Uterus (tissue), 4 donors: ENCODE measurements around the gene RAI14. TPM values are rescaled to one million over a fixed set of nuclear protein-coding genes. Genes with fewer than 3 reads are reported as not detected.

ENCODE experiments used
- DNase-seq, 2 donors: peaks; one replicate each; pipeline ENCODE4 v3.0.0-alpha.2; 2019 to 2020
- H3K27ac ChIP-seq, 2 donors: fragments of 200-600 bp; sonication (generic); 1 replicate in 1 of 2; 2 replicates in 1 of 2; pipeline ENCODE4 v1.5.1; 2016 to 2018
- H3K27me3 ChIP-seq, 2 donors: fragments of 200-600 bp; sonication (generic); one replicate each; pipeline ENCODE4 v1.5.1; 2018 to 2019; ENCODE audit warnings: control low read depth in 1 of 2
- H3K36me3 ChIP-seq, 2 donors: fragments of 200-600 bp; sonication (generic); one replicate each; pipeline ENCODE4 v1.5.1; 2019; ENCODE audit warnings: control low read depth in 1 of 2
- H3K4me1 ChIP-seq, 2 donors: fragments of 200-600 bp; sonication (generic); one replicate each; pipeline ENCODE4 v1.5.1; 2018 to 2019; ENCODE audit warnings: control low read depth in 1 of 2
- H3K4me3 ChIP-seq, 2 donors: fragments of 200-600 bp; sonication (generic); 1 replicate in 1 of 2; 2 replicates in 1 of 2; pipeline ENCODE4 v1.5.1; 2018 to 2019; ENCODE audit warnings: mild to moderate bottlenecking in 1 of 2
- H3K9me3 ChIP-seq, 2 donors: fragments of 200-600 bp; sonication (generic); one replicate each; pipeline ENCODE4 v1.5.1; 2019; ENCODE audit warnings: control low read depth in 1 of 2
- POLR2A ChIP-seq, 2 donors: fragments of 450-650 bp; IDR thresholded peaks; one replicate each; pipeline ENCODE4 v1.6.1; 2016; ENCODE audit warnings: antibody characterized with exemption in 2 of 2, mild to moderate bottlenecking in 1 of 2, moderate library complexity in 1 of 2
- intact Hi-C: fragments of 100-400 bp; cut with DNase I; formaldehyde crosslinking; loops from one replicate; pipeline ENCODE4 v1.15.1; 2023; ENCODE audit warnings: low total_unique reads
- total RNA-seq, 4 donors: library from RNA; depleted of rRNA in 3 of 4; stranded (reverse); fragments of >200 nt in 3 of 4; gene quantifications; one replicate each; pipeline versions ENCODE4 v1.1.0 to v1.2.4, GENCODE V29; 2014 to 2023
- TF ChIP-seq, protein P1 (sequence below), 4 experiments: fragments of 200-600 bp in 2 of 4; fragments of 450-650 bp in 2 of 4; sonication (generic) in 2 of 4; IDR thresholded peaks; one replicate each; pipeline ENCODE4 v1.5.1; 2016 to 2019; ENCODE audit warnings: antibody characterized with exemption in 4 of 4, mild to moderate bottlenecking in 2 of 4, moderate library complexity in 1 of 4
- donor health status: DM: yes; HTN: yes; CAD: no.

RAI14 gene
- total RNA-seq, 4 donors from 2014 or later, result 32.4 to 264 (median 117) TPM

DNA sequence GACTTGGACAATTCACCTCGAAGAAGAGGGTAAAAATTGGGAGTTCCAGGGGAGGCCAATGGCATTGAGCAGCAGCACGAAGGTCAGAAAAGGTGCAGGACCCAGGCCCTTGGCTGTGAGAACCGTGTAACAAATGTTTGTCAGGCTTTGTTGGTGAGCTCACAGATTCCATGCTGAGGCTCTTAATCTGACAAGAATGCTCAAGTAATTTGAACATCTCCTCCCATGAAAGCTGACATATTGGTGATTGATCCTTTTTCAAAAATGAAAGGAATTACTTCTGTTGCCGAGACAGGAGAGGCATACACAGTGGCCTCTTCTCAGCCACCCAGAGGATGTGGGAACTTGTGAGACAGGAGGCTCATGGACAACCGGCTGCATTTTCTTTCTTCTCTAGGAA is 11.6 kb downstream of the RAI14 start:
- TF ChIP-seq, protein P1, sequence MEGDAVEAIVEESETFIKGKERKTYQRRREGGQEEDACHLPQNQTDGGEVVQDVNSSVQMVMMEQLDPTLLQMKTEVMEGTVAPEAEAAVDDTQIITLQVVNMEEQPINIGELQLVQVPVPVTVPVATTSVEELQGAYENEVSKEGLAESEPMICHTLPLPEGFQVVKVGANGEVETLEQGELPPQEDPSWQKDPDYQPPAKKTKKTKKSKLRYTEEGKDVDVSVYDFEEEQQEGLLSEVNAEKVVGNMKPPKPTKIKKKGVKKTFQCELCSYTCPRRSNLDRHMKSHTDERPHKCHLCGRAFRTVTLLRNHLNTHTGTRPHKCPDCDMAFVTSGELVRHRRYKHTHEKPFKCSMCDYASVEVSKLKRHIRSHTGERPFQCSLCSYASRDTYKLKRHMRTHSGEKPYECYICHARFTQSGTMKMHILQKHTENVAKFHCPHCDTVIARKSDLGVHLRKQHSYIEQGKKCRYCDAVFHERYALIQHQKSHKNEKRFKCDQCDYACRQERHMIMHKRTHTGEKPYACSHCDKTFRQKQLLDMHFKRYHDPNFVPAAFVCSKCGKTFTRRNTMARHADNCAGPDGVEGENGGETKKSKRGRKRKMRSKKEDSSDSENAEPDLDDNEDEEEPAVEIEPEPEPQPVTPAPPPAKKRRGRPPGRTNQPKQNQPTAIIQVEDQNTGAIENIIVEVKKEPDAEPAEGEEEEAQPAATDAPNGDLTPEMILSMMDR (IDR thresholded peaks at IDR 0.05), result no peak
- TF ChIP-seq POLR2A (IDR thresholded peaks at IDR 0.05), result no peak
- H3K36me3 ChIP-seq, result no peaks in the 10 kb centered on the region
- peaks cover 0 to 6% of the 10 kb centered on the region in 2 donors for H3K4me1 ChIP-seq
- no peak overlapping the region for H3K27ac ChIP-seq
- intact Hi-C loops, result no loop called here
- no peaks in the 10 kb centered on the region for H3K27me3 ChIP-seq
- no peaks in the 10 kb centered on the region for H3K9me3 ChIP-seq
- no peak for DNase-seq
- H3K4me3 ChIP-seq, result no peak overlapping the region

DNA sequence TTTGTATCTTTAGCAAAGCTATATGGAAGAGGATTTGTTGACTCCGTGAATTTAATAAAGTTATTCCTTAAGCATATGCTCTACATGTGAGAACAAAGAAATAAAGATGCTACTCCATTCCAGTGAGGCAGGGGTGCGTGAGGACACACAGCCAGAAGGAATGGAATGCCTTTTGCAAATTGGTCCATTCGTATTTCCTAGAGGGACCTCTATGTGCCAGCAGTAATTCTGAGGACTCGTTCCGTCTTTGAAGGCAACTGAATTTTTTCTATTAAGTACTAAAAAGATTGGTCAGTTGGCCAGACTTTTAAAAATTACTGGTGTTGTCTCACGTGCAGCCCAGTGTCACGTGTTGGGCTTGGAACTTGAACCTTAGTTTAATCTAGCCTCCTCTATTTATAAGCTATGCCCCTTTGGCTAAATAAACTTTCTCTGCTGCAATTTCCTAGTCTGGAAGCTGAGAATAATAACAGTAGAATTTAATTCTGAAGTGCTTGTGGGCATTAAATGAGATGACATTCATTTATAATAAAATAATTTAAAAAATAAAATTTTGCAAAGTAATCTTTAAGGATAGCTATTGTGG is 13.9 kb downstream of the RAI14 start:
- DNase-seq, result no peak
- H3K4me1 ChIP-seq, result peaks cover 0 to 6% of the 10 kb centered on the region in 2 donors
- H3K27ac ChIP-seq, result peak overlapping the region; percentile 51 to 71
- no peaks in the 10 kb centered on the region for H3K9me3 ChIP-seq
- no peak for TF ChIP-seq POLR2A (IDR thresholded peaks at IDR 0.05)
- TF ChIP-seq, protein P1 (IDR thresholded peaks at IDR 0.05), result no peak
- H3K36me3 ChIP-seq, result no peaks in the 10 kb centered on the region
- H3K27me3 ChIP-seq, result no peaks in the 10 kb centered on the region
- no peak overlapping the region for H3K4me3 ChIP-seq
- intact Hi-C loops, result no loop called here

DNA sequence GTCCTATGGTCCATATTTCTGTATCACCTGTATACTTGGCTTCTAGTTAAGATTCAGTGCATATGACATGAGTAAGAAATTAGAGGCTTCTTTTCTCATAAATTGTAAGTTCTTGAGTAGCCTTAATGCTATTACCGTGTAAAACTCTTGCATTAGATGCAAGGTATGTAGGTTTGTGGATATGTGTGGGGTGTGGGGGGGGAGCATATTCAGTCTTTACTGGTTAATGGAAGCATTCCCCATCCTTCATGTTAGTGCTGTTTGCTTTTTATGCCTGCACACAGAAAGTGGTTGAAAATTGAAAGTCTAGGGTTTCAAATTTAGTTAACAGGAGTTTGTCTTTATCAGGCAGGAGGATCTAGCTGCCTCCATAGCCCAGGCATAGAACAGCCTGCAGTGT is 16.1 kb downstream of the RAI14 start:
- no peak overlapping the region for H3K4me3 ChIP-seq
- H3K9me3 ChIP-seq, result no peaks in the 10 kb centered on the region
- peak overlapping the region; percentile 71 to 73 for H3K27ac ChIP-seq
- intact Hi-C loops, result no loop called here
- TF ChIP-seq POLR2A (IDR thresholded peaks at IDR 0.05), result no peak
- DNase-seq, result no peak
- peaks cover 0 to 6% of the 10 kb centered on the region in 2 donors for H3K4me1 ChIP-seq
- no peaks in the 10 kb centered on the region for H3K36me3 ChIP-seq
- H3K27me3 ChIP-seq, result no peaks in the 10 kb centered on the region

DNA sequence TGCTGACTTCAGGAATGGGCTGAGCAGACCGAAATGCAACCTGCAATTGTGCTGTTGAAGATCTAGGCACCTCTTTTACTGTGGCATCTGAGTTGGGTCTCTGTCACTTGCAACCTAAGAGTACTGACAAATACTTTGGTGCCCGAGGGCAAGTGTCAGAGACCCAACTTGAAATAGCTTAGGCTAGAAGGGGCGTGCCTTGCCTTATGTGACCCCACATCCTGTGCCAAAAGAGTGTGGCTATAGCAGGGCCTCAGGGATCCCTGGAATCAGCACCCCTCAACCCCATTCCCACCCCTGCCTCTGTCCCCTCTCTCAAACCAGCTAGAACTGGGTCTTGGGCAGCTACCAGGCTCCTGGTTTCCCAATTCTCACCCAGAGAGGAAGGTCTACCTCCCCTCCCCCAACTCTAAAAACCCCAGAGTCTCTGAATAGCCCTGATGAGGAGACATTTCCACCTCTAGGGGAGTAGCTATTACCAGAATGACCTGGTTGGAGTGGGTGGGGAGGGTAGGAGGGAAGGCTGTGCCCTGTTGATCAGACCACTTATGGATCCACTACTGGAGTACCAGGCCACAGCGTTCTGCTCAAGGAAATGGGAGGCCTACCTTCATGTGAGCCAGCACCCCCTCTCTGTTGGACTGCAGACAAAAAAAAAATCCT is 17.5 kb downstream of the RAI14 start:
- TF ChIP-seq, protein P1 (IDR thresholded peaks at IDR 0.05), result no peak
- TF ChIP-seq POLR2A (IDR thresholded peaks at IDR 0.05), result no peak
- Histone ChIP-seq H3K27me3 (no peaks in the 10 kb centered on the region), H3K9me3 (no peaks in the 10 kb centered on the region), H3K4me1 (peaks cover 0 to 6% of the 10 kb centered on the region in 2 donors), H3K36me3 (no peaks in the 10 kb centered on the region), H3K4me3 (no peak overlapping the region), H3K27ac (peak overlapping the region; percentile 71 to 73)
- intact Hi-C loops, result no loop called here
- no peak for DNase-seq

DNA sequence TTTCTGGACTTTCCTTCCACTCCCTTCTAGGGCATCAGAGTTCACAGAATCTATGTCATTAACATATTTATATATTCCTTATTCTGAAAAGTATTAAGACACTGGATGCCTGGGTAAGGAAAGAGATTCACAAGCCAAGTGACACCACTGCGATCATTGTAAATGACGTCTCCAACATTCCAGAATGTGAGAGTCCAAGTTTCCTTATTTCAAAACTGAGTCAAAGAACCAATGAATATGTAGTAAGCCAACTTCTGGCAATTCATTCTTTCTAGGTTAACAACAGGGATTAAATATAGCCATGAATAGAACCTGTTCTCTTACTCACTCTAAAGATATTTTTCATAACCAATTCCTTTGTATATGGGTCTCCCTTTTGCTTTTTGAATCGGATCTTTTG is 18.1 kb downstream of the RAI14 start:
- H3K36me3 ChIP-seq, result no peaks in the 10 kb centered on the region
- H3K27ac ChIP-seq, result peak overlapping the region; percentile 71 to 73
- no peak overlapping the region for H3K4me3 ChIP-seq
- intact Hi-C loops, result no loop called here
- TF ChIP-seq, protein P1 (IDR thresholded peaks at IDR 0.05), result no peak
- TF ChIP-seq POLR2A (IDR thresholded peaks at IDR 0.05), result no peak
- H3K27me3 ChIP-seq, result no peaks in the 10 kb centered on the region
- H3K9me3 ChIP-seq, result no peaks in the 10 kb centered on the region
- peaks cover 0 to 6% of the 10 kb centered on the region in 2 donors for H3K4me1 ChIP-seq
- DNase-seq, result no peak
